ENCODE results near the gene SPTLC2. TPM values are rescaled to one million over a fixed set of nuclear protein-coding genes. Genes with fewer than 3 reads are reported as not detected.

SPTLC2 gene
- total and polyA plus RNA-seq, 7 donors: 2.4 to 9.0 (median 5.8) TPM

GRCh38 chr14:77469539-77469938 lies 146.9 kb downstream of the SPTLC2 start:
- Histone ChIP-seq H3K27me3 (ENCODE audit: insufficient read depth in 3 of 3, low read length in 2 of 3) (no peaks in the 10 kb centered on the region), H3K4me1 (no peaks in the 10 kb centered on the region), H3K4me3 (no peak overlapping the region), H3K36me3 (ENCODE audit: insufficient read depth in 1 of 2, low read depth in 1 of 2) (peaks cover 18 to 57% of the 10 kb centered on the region in 2 donors), H3K9me3 (no peaks in the 10 kb centered on the region), H3K27ac (no peak overlapping the region)
- intact Hi-C loops (cut with DNase I): no loop called here
- no peak for DNase-seq
- TF ChIP-seq, protein P1, sequence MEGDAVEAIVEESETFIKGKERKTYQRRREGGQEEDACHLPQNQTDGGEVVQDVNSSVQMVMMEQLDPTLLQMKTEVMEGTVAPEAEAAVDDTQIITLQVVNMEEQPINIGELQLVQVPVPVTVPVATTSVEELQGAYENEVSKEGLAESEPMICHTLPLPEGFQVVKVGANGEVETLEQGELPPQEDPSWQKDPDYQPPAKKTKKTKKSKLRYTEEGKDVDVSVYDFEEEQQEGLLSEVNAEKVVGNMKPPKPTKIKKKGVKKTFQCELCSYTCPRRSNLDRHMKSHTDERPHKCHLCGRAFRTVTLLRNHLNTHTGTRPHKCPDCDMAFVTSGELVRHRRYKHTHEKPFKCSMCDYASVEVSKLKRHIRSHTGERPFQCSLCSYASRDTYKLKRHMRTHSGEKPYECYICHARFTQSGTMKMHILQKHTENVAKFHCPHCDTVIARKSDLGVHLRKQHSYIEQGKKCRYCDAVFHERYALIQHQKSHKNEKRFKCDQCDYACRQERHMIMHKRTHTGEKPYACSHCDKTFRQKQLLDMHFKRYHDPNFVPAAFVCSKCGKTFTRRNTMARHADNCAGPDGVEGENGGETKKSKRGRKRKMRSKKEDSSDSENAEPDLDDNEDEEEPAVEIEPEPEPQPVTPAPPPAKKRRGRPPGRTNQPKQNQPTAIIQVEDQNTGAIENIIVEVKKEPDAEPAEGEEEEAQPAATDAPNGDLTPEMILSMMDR (IDR thresholded peaks at IDR 0.05): no peak
- WGBS, 3 donors: 83 to 94% (median 90%) methylated on average over 1 of the region's 1 CpG
- ATAC-seq: no peak

- 87 to 89% (median 89%) methylated on average over 14 of the region's 14 CpGs for WGBS, 3 donors
- Histone ChIP-seq H3K9me3 (no peaks in the 10 kb centered on the region), H3K36me3 (ENCODE audit: insufficient read depth in 1 of 2, low read depth in 1 of 2) (peaks cover 18 to 61% of the 10 kb centered on the region in 2 donors), H3K4me3 (no peak overlapping the region), H3K4me1 (no peaks in the 10 kb centered on the region), H3K27ac (no peak overlapping the region), H3K27me3 (ENCODE audit: insufficient read depth in 3 of 3, low read length in 2 of 3) (no peaks in the 10 kb centered on the region)
- ATAC-seq (no peak), DNase-seq (no peak)
- TF ChIP-seq, protein P1 (IDR thresholded peaks at IDR 0.05): no peak
- intact Hi-C loops (cut with DNase I): no loop called here
Measured at GRCh38 chr14:77469067-77469505, 147.4 kb downstream of the SPTLC2 start.

DNA sequence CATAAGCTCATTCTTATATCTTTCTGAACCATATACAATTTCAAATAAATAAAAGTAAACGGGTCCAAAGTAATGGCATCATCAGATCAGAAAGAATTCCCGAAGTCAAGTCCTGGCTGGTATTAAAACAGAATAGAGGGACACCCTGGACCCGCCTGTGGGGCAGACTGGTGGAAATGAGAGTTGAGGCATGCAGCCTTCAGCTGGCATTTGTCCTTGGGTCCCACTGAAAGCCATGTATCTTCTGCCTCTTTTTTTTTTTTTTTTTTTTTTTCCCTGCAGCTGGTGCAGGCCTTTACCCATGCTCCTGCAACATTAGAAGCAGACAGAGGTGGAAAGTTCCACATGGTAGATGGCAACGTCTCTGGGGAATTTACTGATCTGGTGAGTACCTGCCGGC lies 148.6 kb downstream of the SPTLC2 start:
- Histone ChIP-seq H3K36me3 (ENCODE audit: insufficient read depth in 1 of 2, low read depth in 1 of 2) (peaks cover 23 to 74% of the 10 kb centered on the region in 2 donors), H3K4me3 (no peak overlapping the region), H3K4me1 (no peaks in the 10 kb centered on the region), H3K9me3 (no peaks in the 10 kb centered on the region), H3K27ac (no peak overlapping the region), H3K27me3 (ENCODE audit: insufficient read depth in 3 of 3, low read length in 2 of 3) (no peaks in the 10 kb centered on the region)
- no peak for ATAC-seq
- no peak for DNase-seq
- TF ChIP-seq, protein P1 (IDR thresholded peaks at IDR 0.05): no peak
- intact Hi-C loops (cut with DNase I): no loop called here
- 82 to 85% (median 84%) methylated on average over 5 of the region's 5 CpGs for WGBS, 3 donors

- intact Hi-C loops (cut with DNase I): loop anchor here (5.0 to 10.0 kb wide), 5 partner anchors 82 to 248 kb away; partner anchors contain the start of genes ALKBH1 (in 2 of the 2), GSTZ1 (in 2 of the 2), POMT2 (in 2 of the 2) and SLIRP (in 2 of the 2)
- Histone ChIP-seq H3K27me3 (ENCODE audit: insufficient read depth in 3 of 3, low read length in 2 of 3) (no peaks in the 10 kb centered on the region), H3K27ac (peak overlapping the region; percentile 85), H3K36me3 (ENCODE audit: insufficient read depth in 1 of 2, low read depth in 1 of 2) (peaks cover 8 to 49% of the 10 kb centered on the region in 2 donors), H3K4me1 (peaks cover 20% of the 10 kb centered on the region), H3K4me3 (peak overlapping the region; percentile 99), H3K9me3 (no peaks in the 10 kb centered on the region)
- WGBS, 3 donors: 37 to 43% (median 39%) methylated on average over 13 of the region's 13 CpGs
- ATAC-seq: no peak
- peak in 1 of 2 donors; percentile 28 for DNase-seq
- TF ChIP-seq, protein P1 (IDR thresholded peaks at IDR 0.05): peak; percentile 52
Measured at GRCh38 chr14:77459072-77459723, 157.2 kb downstream of the SPTLC2 start.

Measured in psoas muscle (tissue), 8 donors.